Amniotic epithelial cell (primary cell): ENCODE measurements around the gene PLXNA1.

Experiments
- DNase-seq: peaks from one replicate; pipeline ENCODE4 v3.0.0-alpha.2; 2010; ENCODE audit warnings: low read depth

Gene PLXNA1

GRCh38 chr3:127018306-127018828 is 35.5 kb downstream of the PLXNA1 start:
- DNase-seq, result no peak

GRCh38 chr3:127019449-127019848 is 36.5 kb downstream of the PLXNA1 start:
- DNase-seq, result peak; percentile 52

DNA sequence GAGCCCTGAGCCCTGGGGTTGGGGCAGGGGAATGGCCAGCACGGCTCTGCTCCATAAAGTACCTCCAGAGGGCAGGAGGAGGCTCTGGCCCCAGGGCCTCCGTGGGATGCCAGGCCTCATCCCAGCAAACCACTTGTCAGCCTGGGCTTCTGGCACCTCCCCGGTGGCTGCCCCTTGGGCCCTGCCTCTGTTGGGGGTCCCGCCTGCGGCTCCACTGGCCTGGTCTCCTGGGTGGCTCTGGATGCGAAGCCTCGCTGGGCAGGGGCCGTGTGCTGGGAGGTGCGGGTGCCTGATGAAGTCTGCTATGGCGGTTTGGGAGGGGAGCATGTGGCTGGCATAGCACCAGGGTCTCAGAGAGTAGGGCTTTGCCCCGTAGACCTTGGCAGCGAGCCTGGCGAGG is 37.6 kb downstream of the PLXNA1 start:
- DNase-seq, result no peak

DNA sequence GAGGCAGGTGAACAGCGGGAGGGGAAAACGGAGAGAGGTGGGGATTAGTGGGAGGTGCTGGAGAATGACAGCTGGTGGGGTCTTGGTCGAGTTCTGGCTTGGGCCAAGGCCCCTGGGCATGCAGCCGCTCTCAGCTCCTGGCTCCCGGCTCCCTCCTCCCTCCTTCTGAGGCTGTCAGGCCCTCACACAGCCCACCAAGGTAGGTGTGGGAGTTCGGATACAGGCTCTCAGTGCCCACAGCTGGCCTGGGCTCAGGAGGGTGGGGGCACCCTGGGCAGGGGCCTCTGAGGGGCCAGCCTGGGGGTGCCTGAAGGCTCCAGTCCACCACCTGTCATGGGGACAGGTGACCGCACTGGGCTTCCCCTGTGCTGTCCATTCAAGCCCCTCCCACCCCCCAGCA is 39.9 kb downstream of the PLXNA1 start:
- DNase-seq, result no peak

DNA sequence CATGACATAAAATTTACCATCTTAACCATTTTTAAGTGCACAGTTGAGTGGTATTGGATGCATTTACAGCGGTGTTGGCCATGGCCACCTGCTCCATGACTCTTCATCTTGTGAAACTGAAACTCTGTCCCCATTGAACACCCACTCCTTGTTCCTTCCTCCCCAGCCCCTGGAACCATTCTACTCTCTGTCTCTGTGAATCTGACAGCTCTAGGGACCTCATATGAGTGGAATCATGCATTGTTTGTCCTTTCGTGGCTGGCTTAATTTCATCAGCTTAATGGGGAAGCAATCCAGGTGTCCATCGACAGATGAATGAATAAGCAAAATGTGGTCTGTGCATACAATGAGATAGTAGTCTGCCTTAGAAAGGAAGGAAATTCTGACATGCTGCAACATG is 42.5 kb downstream of the PLXNA1 start:
- DNase-seq, result no peak

DNA sequence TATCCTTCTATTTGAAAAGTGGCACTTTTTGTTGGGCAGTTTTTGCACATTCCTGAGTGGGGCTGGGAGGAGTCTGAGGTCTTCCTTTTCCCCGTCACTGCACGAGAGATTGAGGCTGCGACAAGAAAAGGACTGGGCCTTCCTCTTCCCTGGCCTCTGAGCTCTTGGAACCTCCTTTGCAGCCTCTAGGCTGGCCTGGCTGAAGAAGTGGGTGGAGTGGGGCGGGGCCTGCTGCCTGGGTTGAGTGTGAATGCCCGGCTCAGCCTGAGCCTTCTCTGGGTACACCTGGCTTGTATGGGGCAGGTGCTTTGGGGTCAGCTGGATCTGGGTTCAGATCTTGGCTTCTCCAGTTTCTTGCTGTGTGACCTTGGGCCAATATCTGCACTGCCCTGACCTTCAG is 43.1 kb downstream of the PLXNA1 start:
- DNase-seq, result no peak

GRCh38 chr3:127026661-127027060 is 43.7 kb downstream of the PLXNA1 start:
- DNase-seq, result no peak

- no peak for DNase-seq
These were observed 44.3 kb downstream of the PLXNA1 start for GRCh38 chr3:127027061-127027735.

GRCh38 chr3:127027811-127028548 is 45.1 kb downstream of the PLXNA1 start:
- DNase-seq, result no peak

DNA sequence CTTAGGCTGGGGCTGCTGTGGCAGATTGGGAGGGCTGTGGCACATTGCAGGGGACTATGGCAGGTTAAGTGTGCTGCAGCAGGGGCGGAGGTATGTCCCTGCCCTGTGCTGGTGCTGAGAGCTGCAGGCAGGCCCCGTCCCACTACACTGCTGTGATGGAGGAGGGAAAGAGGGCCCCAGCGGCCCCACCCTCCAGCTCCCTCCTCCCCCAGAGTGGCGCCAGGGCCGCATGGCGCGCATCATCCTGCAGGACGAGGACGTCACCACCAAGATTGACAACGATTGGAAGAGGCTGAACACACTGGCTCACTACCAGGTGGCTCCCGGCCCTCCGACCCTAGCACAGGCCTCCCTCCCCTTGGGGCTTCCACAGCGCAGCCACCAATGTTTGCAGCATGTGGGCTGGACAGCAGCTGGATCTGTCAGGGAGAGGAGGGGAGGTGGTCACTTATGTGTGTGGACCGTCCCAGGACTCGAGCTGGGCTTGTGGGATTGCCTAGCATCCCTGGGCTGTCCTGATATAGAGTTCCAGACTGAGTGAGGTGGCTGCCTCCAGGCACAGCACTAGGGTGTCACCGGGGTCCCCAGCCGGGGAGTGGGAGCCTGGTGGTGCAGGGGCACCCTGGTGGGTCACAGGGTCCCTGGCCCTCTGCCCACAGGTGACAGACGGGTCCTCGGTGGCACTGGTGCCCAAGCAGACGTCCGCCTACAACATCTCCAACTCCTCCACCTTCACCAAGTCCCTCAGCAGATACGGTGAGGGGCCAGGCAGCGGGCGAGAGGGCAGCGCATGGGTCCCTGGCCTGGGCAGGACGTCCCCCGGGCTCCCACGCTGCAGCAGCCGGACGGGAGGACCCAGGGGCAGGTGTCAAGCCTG is 46.1 kb downstream of the PLXNA1 start:
- DNase-seq, result no peak

DNA sequence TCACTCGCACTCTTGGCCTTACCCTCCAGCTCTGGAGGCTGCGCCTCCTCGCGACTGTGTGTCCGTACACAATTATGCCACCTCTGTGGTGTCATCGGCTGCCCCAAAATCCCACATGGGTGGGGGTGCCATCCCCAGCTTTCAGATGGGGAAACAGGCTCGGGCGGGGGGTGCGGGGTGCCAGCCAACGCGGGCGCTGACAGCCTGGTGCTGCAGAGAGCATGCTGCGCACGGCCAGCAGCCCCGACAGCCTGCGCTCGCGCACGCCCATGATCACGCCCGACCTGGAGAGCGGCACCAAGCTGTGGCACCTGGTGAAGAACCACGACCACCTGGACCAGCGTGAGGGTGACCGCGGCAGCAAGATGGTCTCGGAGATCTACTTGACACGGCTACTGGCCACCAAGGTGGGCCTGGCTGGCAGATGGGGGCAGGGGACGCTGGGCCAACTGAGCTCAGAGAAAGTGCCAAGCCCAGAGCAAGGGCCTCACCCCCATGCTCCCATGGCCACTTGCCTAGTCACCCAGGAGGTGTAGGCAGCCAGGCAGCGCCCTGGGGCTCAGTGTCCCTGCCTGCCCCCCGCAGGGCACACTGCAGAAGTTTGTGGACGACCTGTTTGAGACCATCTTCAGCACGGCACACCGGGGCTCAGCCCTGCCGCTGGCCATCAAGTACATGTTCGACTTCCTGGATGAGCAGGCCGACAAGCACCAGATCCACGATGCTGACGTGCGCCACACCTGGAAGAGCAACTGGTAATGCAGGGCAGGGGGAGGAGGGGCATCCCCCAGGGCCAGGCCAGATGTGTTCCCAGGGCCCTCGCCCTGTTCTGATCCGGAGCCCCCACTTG is 47.0 kb downstream of the PLXNA1 start:
- DNase-seq, result no peak

GRCh38 chr3:127030508-127031412 is 47.8 kb downstream of the PLXNA1 start:
- no peak for DNase-seq

GRCh38 chr3:127031413-127031810 is 48.5 kb downstream of the PLXNA1 start:
- DNase-seq, result no peak

DNA sequence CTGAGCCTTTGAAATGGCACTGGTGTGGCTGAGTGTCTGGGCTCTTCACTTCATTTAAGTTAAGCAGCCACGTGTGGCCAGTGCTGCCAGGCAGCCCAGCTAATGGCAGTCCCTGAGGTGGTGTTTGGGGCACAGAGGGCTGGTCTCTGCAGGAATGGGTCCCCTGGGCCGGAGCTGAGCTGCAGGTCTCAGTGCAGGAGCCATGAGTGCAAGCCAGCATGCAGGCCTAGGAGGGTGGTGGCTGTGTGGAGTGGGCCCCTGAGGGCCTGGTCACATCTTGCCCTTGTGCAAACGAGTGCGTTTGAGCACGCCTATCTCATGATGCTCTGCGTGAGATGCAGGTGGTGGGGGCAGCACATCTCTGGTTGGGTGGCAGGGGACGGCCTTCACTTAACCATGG is 48.9 kb downstream of the PLXNA1 start:
- DNase-seq, result no peak

DNA sequence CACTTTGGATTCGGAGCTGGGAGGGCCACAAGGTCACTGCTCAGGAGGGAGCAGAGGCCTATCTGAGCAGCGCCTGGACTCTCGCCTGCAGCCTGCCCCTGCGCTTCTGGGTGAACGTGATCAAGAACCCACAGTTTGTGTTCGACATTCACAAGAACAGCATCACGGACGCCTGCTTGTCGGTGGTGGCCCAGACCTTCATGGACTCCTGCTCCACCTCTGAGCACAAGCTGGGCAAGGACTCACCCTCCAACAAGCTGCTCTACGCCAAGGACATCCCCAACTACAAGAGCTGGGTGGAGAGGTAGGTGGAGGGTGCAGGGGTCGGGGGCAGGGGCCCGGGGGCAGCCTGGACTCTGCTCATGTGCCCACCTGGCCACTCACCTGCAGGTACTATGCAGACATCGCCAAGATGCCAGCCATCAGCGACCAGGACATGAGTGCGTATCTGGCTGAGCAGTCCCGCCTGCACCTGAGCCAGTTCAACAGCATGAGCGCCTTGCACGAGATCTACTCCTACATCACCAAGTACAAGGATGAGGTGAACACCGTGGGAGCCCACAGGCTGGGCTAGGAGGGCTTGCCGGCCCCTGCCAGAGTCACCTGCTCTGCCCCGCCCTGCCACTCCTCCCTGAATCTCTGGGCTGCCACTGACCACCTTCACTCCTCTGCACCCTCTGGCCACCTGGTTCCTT is 49.5 kb downstream of the PLXNA1 start:
- DNase-seq, result no peak
